GM18498 (cell line): Measurements from ENCODE around the gene MGAT5B.

ENCODE experiments used
- ATAC-seq: cut with Tn5 transposase; IDR thresholded peaks from one replicate; pipeline ENCODE4 v1.9.1; 2021; ENCODE audit warnings: mild to moderate bottlenecking, moderate library complexity; ENCODE audit not compliant: unreplicated experiment

MGAT5B gene

DNA sequence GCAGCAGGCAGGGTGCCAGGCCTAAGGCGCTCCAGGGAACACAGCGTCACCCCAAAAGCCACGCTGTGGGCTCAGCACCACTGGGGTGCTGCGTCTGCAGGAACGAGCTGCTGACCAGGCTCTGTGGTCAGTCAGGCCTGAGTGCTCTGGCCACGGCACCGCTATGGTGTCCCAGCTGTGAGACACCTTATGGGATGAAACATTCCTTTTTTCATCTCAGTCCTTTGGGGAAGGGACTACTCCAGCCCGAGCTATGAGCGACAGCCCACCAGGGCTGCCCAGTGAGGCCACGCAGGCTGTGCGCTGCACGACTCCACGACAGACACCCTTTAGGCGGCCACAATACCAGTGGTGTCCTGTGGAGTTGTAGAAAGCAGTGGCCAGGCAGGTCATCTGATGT, 11.1 kb downstream of the MGAT5B start:
- ATAC-seq = no peak

DNA sequence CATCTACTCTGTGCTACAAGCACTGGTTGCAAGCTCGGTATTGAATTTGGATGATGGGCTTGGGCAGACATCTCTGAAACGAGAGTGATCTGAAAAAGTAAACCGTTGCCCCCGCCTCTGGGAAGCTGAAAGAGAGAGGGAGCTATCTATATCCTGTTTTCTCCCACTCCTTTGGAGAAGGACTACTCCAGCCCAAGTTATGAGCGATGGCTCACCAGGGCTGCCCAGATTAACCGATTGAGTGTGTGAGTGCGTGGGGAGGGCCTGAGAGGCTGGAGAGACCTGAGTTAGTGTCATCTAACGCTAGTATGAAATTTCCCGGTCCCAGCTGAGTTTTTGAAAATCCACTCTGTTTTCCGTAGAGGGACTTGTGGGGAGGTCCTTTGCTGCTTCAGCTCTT, 11.5 kb downstream of the MGAT5B start:
- ATAC-seq = no peak

DNA sequence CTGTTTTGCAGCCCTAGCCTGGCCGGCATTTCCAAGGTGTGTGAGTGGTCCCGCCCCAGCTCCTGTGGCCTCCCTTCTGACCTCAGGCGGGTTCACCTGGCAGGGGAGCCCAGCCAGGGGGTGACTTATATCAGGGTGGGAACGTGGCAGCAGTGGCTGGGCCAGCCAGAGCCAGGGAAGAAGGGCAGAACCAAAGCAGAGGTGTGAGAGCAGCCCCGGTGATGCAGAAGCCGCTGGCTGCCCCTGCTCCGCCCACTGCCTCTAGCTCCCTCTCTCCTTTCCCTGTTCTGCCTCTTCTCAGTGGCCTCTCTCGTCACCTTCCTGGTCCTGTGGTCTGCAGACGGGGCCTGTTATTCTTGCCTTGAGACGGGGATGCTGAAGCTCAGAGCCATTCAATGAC, 12.1 kb downstream of the MGAT5B start:
- ATAC-seq = no peak

DNA sequence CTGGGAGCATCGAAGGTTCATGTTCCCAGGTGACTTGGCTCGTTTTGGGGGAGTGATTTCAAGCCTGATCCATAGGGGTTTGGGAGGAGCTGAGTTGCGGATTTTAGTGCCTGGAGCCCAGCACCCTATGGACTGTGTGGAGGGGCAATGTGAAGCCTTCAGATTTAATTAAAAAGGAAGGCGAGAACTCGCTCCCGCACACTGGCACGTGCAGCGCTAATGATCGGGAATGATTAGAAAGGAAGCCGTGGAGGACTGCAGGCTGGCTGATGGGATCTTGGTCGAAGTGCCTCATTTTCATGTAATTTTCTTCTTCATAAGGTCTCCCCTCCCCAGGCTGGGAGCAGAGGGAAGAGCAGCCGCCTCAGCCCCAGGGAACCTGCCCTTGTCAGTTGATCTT, 12.8 kb downstream of the MGAT5B start:
- ATAC-seq = no peak

DNA sequence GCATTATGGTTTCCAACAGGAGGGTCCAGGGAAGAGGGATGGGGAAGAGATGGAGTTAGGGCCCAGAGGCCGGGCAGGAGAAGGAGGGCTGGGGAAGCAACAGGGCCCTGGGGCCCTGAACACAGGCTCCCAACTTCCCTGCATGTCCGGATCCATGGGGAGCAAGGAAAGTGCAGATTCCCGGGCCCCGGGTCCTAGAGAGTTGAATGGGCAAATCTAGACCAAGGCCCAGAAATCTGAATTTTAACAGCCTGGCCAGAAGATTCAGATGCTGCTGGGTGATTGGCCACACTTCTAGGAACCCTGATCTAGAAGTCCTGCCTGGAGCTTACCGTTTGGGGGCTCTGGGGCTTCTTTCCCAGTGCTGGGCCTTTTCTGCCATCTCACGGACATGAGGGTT, 13.2 kb downstream of the MGAT5B start:
- no peak for ATAC-seq

DNA sequence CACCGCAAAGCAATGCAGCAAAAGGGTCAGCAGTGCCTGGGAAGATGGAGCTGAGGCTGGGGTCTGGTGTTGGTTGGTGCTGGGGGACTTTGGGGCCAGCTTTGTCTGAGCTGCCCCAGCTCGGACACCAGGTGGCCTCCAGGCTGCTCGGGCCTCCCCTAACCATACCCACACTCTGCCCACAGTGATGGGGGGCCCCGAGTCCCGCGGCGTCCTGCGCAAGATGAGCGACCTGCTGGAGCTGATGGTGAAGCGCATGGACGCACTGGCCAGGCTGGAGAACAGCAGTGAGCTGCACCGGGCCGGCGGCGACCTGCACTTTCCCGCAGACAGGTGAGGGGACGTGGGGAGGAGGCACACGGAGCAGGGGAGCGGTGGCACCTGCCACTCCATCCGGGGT, 13.8 kb downstream of the MGAT5B start:
- no peak for ATAC-seq

DNA sequence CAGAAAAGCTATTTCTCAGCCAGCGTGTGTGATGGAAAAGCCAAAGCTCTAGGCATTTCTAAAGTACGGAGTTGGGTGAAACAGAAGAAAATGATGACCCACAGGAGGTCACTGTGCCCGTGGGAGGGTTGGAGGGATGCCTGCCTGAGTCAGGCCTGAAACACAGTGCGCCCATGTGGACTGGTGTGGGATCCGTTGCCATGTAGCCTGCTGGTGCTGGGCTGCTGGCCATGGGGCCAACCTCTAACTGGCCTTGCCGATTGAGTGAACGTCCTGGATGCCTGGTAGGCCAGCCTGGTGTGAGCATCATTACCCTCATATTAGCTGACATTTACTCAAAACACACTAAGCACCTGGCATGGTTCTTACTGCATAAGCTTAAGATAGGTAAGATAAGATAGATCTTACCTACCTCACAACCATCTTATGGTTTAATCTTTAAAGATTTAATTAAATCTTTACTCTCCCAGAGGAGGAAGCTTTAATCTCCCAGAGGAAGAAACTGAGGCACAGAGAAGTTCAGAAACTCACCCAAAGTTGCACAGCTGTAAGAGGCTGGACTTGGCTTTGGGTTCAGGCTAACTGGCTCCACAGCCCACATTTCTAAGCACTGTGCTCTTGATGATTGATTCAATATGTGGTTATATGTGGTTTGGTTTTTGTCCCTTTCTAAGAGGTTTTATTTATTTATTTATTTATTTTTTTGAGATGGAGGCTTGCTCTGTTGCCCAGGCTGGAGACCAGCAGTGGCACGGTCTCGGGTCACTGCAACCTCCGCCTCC, 15.7 kb downstream of the MGAT5B start:
- ATAC-seq = no peak

DNA sequence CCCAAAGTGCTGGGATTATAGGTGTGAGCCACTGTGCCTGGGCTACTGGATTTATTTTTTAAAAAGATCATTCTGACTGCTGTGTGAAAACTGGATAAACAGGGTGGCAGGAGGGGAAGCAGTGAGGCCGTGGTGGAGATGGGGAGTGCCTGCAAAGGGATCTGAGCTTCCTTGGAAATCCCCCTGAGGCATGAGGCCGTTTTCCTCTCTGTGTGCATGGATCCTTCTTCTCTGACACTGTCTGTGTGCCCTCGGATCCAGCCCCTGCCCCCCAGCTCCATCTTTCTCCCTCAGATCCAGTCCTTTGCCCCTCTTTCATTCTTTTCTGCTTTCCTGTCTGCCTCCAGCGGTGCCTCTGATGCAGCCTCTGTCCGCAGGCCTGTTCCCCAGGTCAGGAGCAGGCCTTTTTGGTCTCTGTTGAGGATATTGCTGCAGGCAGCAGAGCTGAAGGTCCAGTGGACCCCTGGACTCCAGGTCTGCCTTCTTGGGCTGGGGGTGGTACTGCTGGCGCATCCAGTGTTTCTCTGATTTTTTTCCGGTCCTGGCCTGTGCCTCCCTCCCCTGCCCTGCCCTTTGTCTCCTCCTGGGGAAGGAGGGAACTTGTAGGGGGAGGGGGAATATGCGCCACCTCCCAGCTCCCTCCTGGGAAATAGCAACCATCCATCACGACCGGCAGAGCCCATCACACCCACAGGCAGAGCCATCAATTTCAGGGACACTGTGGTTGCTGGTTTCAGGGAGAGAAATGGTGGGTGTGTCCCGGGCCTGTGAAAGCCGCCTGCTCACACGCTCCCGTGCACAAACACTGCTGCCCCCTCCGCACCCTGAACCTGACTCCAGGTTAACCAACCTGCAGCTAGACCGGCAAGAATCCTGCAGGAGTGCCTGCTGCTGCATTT, 17.0 kb downstream of the MGAT5B start:
- no peak for ATAC-seq

DNA sequence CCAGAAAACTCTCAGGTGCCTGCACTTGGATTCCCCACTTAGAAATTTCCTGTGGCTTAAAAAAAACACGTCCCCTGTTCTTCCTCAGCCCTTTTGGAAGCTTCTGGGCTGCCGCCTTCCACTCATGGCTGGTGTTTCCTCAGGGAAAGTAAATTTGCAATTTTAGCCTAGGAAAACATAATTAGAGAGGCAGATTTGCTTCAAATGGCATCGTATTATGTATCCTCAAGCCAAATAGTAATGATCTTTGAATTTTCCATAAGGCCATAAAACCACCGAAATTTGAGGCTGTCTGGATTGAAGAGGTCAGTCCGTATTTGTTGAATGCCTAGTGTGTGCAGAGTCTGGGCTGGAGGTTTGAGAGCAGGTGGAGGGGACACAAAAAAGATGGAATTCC, 17.7 kb downstream of the MGAT5B start:
- no peak for ATAC-seq

DNA sequence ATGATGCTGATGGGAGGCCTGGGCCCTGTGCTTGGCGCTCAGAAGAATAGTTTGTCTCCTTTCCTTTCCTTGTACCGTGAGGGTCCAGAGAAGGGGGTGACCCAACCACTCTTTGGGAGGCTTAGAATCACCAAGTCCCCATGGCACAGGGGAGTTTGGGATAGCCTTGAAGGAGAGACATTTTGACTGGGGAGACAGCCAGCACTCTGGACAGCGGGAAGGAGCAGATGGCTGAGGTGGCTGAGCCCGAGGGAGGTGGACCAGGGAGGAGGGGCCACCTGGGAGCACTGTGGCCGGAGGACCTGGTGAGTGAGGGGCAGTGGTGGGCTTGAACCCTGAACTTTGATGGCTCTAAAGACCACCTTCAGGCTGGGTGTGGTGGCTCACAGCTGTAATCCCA, 18.2 kb downstream of the MGAT5B start:
- no peak for ATAC-seq

DNA sequence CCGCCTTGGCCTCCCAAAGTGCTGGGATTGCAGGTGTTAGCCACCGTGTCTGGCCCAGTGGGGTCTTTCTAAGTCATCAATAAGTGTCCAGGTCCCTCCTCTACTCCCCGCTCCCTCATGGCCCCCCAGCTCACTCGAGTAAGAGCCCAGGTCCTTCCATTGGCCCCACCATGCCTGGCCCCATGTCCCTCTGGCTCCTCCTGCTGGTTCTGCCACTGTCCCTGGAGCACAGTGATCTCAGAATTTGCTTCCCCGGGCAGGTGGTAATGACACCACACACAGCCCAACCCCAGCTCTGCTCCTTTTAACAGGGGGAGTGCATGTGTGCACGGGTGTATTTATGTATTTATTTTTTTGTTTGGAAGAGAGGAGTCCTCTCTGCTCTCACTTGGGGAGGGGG, 19.6 kb downstream of the MGAT5B start:
- no peak for ATAC-seq

DNA sequence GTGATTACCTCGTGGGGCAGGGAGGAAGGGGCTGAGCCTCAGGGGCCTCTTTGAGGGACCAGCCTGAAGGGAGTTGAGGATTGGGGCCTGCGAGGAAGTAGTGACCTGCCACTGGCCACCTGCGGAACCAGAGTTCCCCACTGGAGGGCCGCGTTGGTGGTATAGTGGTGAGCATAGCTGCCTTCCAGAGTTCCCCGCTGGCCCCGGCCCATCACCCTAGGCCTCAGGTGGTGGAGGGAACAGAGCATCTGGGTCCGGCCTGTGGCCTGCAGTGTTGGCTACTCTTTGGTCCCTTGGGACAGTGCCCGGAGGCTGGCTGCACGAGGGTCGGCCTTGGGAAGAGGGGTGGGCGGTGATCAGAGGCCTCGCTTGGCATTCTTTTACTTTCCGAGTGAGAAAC, 20.5 kb downstream of the MGAT5B start:
- no peak for ATAC-seq

DNA sequence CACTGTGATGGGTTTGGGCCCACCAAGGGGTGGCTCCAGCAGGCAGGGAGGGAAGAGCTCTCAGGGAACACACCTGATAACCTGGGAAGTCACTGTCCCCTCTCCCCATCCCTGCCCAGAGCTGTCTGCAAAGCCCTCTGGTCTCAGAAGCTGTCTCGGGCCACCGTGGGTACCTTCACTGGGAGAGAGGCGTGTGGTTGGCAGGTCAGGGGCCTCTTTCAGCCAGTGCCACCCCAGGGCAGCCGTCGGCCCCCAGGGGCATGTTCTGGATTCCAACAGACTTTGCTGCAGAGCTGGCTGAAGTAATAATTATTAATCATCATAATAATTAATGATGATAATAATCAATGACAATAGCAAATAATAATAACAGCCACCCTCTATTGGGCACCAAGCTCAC, 21.1 kb downstream of the MGAT5B start:
- ATAC-seq = no peak

DNA sequence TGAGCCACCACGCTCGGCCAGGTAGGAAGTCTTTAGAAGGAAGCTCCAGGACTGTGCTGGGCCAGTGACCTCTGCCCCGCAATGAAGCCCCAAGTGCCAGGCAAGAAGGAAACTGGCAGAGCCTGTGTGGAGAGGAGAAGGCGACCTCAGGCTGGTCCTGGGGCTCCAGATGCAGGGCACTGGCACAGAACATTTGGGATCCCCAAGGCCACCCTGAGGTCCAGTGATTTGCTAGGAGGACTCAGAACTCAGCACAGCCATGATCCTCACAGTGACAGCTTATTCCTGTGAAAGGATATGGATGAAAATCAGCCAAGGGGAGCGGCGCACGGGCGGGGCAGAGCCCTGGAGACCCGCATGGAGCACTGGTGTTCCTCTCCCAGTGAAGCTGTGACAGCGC, 24.1 kb downstream of the MGAT5B start:
- no peak for ATAC-seq

DNA sequence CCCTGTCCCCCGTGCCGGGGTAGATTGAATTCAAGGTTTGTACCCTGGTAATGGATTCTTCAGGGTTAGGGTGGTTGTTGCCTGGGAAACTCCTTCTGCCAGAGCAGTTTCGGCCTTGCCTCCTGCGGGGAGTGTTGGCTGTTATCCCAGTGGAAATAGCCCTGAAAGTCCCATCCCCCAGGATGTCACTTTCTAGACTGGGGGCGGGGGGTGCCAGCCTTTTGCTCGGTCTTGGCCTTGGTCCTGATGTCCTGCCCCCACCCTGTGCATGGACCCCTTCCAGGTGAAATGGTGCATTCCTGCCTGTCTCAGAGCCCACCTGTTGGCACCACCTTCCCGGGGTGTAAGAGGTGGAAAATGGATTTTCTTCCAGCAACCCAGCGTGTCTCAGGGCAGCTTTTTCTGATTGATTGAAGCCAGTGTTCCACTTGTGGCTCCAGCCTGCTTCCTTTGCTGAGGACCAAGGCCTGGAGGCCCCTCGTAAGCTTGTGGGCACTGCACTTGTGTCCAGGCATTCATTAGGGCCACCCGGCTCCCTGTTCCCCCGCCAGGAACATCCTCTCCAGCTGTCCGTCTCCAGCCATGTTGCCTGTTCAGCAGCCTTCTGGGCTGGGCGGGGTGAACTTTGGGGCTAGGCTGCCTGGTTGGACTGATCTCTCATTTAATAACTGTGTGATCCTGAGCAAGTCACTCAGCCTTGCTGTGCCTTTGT, 25.6 kb downstream of the MGAT5B start:
- ATAC-seq = no peak

DNA sequence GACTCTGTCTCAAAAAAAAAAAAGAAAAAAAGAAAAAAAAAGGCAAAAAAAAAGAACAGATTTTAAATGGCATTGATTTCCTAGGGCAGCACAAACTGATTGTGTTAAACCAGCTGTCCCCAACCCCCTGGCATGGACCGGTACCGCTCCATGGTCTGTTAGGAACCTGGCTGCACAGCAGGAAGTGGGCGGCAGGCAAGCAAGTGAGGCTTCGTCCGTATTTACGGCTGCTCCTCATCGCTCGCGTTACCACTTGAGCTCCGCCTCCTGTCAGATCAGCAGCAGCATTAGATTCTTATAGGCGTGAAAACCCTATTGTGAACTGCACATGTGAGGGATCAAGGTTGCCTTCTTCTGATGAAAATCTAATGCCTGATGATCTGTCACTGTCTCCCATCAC, 26.6 kb downstream of the MGAT5B start:
- no peak for ATAC-seq

DNA sequence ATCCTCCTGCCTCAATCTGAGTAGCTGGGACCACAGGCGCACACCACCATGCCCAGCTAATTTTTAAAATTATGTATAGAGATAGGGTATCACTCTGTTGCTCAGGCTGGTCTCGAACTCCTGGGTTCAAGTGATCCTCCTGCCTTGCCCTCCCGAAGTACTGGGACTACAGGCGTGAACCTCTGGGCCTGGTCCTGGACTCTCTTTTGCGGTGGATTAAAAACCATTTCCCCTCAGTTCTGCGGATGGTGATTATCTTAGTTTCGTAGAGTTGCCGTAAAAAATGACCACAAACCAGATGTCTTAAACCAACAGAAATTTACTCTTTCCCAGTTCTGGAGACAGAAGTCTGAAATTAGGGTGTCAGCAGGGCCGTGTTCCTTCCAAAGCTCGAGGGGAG, 28.8 kb downstream of the MGAT5B start:
- no peak for ATAC-seq

DNA sequence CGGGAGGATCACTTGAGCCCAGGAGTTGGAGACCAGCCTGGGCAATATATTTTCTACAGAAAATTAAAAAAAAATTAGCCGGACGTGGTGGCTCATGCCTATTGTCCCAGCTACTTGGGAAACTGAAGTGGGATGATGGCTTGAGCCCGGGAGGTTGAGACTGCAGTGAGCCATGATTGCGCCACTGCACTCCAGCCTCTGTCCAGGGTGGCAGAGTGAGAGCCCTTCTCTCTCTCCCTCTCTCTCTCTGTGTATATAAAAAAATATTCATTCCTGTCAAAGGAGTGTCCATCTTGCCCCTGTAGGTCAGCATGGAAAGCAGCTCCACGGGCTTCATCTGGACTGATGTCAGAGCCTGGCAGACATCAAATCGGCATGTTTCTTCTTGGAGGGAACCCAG, 31.2 kb downstream of the MGAT5B start:
- no peak for ATAC-seq

DNA sequence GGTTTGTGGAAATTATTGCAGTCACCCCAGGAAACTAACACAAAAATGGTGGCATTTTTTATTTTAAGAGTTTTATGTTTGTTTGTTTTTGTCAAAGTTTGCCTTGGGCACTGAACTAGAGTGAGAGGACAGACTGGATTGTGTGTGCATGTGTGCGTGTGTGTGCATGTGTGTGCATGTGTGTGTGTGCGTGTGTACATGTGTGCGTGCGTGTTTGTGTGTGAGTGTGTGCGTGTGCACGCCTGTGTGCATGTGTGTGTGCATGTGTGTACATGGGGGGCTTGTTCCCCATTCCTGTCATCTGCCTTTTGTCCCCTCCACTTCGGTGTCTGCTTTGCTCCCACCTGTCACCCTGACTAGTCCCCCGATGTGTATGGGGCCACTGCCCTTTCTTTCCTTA, 32.5 kb downstream of the MGAT5B start:
- no peak for ATAC-seq

DNA sequence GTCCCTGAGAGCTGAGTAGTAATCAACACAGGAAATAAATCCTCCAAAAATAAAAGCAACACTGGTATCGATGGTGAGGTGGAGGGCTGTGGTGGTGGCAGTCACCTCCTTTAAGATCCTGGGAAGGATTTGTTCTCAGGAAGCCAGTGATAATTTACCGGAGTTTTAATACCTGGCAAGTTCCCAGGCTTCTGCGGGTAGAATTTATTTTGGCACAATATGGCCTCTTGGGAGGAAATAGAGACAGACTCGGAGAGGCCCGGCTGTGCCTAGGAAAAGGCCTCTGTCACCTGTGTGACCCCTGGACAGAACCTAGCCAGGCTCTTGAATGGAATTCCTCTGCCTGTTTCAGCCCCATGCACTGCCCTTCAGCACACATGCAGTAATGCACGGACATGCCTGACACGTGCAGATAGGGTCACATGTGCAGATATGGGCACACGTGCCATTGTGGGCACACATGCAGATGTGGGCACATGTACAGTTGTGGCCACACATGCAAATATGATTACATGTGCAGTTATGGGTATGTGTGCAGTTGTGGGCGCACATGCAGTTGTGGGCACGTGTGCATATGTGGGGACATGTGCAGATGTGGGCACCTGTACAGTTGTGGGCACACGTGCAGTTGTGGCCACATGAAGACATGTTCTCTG, 33.5 kb downstream of the MGAT5B start:
- no peak for ATAC-seq

DNA sequence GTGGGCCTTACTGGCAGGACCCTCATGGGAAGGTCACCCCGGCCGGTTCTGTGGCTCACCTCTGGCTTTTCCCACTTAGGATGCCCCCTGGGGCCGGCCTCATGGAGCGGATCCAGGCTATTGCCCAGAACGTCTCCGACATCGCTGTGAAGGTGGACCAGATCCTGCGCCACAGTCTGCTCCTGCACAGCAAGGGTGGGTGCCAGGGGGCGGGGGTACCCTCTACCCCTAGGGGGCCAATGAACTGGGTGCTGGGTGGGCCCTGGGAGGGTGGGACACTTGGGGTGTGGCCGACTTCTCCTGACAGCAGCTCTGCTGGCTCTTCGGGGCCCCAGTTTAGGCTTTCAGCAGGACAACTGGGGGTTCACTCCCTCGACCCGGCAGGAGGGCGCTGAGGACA, 34.3 kb downstream of the MGAT5B start:
- ATAC-seq = no peak
